CD4-positive, alpha-beta T cell treated with Interleukin-17A for 1 hour (primary cell): ENCODE results near the gene E2F2.
A peak's percentile ranks its signal among the peaks of the same experiment; 100 is the strongest.

Experiments used
- DNase-seq: peaks from one replicate; pipeline ENCODE4 v3.0.0-alpha.2; 2020

E2F2 gene

DNA sequence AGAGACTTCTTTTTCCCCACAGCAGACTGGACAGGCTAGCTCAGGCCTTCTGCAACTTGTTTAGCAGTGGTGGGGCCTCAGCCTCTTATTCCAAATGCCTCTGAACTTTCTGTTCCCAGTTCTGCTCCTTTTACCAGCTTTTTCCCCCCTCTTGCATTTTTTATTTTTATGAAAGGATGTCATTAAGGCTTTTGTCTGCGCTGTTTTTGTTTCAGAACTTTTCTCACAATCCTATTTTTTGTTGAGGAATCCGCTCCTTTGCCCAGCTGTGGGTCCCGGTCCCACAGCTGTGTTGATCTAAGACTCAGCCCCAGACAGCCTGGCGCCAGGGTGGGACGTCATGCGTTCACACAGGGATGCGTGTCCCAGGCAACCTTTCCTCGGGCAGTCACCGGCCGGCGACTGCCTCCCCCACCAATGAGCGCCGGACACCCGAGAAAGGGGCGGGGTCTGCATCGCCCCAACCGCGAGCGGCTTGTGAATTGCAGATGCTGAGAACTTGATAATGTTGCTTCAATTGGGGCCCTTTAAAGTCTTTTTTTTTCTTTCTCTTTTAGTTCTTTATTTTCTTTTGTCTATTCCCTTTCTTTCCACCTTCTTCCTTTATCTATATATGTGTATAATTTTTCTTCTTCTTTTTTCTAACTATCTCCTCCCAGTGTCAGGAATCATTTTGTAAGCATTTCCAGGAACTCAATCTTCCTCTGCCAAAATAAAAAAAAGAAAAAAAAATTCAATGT is 31.3 kb upstream of the E2F2 start:
- DNase-seq, result peak; percentile 42

DNA sequence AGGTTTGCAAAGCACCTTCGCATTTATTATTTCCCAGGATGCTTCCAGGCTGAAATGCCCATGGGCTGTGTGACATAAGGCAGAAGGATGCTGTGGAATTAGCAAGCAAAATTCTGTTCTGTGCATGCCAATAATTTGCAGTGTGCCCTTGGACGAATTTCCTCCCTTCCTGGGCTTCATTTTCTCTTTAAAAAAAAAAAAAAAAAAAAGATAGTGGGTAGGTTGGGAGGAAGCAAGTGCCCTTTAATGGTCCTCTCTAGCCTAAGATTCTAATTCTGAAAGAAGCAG is 30.7 kb upstream of the E2F2 start:
- DNase-seq, result no peak

DNA sequence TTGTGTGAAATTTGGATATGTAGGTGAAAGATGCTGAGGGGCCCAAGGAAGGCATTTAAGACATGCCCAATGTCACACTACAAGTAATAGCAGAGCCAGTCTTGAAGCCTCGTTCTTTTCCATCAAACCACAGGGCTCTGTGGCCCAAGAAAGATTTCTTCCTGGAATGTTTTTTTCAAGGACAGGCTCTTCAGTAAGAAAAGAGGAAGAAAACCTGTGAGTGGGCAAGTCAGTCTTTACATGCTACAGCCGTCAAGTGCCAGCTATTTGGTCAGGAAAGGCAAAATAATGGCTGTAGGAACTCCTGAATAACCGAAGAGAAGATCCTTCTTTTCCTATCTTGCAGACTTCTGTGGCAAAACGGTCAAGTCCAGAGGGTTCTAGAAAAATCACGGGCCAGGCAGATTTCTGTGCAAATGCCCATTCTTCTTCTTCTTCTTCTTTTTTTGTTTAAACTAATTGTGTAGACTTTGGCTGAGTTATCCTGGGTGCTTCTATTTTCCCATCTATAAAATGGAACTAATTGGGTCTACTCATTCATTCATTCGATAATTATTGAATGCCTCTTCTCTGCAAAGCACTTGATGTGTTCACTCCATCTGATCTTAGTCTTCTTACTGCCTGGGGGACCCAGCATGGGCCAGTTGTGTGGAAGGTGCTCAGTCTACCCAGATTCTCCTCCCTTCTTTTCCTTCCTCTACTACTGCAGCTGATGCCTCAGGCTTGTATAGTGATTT is 30.2 kb upstream of the E2F2 start:
- DNase-seq, result no peak

DNA sequence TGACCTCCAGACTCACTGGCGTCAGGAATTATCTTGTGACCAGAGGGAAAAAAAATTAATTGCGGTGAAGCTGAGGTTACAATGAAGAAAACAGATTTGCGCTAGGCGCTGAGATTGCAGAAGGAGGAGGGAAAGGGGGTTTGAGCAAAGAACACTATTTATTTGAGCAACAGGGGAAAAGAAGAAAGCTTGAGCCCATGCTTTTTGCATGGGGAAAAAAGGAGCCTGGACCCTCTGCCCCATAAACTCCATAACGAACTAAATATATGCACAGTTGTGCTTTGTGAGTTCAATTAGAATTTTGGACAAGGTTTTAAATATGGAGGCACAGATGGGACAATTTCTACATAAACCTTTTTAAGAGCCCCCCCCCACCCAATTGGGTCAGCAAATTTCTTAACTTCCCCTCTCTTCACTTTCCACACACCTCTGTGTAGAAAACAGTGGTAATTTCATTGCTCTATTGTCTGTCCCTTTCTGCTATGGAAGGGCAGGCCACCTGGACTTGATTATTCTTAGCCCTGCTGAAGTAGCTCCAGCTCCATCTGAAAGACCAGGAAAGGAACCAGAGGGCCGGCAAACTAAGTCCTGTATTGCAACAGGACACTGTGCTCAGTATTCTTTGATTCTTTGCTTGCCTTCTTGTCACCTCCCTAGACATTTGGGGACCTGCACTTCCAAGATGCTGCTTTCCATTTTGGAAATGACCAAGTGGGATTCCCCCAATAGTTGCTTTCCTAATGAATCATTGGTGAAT is 29.1 kb upstream of the E2F2 start:
- no peak for DNase-seq

DNA sequence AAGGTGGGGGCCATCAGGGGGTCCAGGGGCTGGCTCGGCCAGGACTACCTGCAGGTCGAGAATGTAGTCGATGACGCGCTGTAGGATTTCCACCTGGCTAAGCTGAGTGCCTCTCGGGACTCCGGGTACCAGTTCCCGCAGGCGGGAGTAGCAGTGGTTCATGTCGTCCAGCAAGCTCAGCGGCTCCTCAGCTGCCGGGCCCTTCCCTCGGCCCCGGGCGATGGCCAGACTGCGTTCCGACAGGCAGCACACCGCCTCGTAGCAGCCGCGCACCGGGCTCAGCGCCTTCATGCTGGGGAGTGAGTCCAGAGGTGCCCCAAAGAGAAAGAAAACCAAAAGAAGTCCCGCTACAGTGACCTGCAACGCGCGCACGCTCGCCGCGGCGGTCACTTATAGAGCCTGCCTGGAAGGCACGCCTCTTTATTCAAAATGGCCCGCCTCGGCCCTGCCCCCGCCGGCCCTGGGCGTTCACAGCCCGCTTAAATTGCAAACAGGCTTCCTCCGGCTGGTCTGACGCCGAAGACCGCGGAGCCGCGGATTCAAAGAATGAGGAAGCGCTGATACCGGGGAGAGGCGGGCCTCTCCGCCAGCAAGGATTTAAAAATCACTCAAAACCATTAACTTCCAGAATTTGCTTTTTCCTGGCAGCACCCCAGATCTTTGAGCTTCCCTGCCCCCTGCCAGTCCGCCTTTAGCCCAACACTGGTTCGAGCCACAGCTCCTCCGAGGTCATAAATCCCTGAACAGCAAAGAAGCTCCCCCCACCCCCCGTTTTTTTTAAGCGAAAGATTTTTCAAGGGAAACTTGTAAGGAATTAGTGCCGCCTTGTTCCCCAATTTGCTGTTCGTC is 28.3 kb upstream of the E2F2 start, which contains the start of gene ID3:
Gene ID3 (minus strand): TSS at position 366 of the 849 bp plus-strand sequence. CDS start 75 bp downstream, at position 291.
- DNase-seq, result peak; percentile 90

DNA sequence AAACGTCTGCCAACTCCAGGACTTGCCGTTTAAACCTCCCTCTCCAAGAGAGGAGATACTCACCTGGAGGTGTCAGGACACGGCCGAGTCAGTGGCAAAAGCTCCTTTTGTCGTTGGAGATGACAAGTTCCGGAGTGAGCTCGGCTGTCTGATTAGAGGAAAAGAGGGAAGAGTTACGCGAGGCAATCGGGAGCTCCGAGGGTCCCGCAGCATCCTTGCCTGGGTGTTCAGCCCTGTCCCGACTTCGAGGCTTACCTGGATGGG is 27.8 kb upstream of the E2F2 start:
- DNase-seq, result no peak

DNA sequence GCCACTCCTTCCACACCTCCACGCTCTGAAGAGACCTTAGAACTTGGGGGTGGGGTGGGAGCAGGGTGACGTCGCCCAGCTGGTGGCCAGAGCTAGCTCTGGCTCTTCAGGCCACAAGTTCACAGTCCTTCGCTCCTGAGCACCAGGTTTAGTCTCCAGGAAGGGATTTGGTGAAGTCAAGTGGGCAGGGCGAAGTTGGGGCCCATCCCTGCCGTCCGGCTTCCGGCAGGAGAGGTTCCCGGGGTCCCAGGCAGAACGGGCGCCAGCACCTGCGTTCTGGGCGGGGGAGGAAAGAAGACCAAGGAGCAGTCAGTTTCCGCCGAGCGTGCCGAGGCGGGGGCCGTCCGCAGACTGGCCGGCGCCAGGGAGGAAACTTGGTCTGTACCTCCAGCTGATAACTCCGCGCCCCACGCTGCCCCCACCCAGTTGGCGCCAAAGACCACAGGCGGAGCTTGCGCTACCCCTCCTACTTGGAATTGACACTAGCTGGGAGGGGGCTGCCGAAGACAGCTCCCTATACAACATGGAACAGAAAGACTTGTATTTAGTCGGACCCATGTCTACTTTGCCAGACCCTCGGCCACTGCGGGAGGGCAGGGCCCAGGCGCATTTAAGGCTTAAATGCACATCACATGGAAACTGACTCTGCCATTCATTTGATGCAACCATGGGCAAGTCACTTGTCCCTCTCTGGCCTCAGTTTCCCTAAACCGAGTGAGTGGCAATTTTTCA is 27.3 kb upstream of the E2F2 start:
- DNase-seq, result peak; percentile 34

DNA sequence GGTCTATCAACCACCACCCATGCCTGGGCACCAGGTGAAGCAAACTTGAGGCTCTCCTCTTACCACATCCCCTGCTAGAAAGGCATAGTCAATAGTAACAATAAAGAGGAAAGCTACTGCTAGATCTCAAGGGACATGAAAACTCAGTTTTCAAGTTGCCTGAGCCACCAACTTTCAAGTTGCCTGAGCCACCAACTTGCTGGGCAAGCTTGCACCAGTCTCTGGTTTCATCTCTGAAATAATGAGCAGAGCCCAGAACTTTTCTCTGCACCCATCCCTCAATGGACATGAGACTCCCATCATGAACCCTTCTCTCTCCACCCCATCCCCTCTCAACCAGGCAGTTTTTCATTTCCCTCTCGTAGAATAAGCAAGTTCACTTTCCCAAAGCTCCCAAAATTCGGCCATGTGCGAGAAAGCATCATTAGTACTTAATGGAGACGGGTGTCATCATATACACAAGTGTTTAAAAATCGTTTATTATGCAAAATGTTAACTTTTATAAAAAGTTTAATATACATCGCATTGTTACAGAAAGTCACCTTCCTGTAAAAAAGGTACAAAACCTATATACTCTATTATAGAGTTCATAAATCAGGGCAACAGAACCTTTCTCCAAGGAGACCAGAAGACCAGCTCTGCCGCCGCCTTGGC is 26.6 kb upstream of the E2F2 start:
- DNase-seq, result no peak

DNA sequence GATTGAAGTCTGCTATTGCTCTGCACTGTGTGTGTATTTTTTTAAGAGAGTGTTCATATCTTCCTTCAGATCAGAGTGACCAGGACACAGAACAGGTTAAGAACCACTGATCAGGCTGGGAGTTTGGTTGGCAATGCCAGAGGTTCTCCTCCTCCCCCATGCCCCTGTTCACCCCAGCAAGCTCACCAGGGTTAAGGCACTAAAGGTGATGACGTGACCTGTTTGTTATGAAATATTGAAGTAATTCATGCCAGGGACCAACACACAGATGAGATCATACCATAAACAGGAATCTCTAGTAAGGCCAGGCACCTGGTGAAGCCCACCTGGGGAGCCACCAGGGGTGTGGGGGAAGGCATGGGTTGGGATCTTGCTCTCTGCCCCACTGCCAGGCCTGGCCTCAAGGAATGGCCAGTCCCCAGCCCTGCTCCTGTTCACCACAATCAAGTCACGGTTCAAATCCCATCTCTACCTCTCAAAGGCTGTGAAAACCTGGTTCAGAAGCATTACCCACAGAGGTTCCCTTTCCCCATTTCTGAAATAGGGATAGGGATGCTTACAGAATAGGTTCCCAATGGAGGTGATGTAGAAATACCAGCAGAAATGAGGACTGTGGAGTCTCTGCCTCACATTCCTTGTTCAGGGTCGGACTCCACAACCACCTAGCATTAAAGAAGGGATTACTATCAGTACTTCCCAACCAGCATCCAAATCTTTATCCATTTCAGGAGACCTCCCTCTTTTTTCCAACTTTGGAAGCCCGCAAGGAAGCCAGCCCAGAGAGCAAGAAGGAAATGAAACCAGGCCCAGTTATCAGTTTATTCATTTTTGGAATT is 25.8 kb upstream of the E2F2 start:
- no peak for DNase-seq

DNA sequence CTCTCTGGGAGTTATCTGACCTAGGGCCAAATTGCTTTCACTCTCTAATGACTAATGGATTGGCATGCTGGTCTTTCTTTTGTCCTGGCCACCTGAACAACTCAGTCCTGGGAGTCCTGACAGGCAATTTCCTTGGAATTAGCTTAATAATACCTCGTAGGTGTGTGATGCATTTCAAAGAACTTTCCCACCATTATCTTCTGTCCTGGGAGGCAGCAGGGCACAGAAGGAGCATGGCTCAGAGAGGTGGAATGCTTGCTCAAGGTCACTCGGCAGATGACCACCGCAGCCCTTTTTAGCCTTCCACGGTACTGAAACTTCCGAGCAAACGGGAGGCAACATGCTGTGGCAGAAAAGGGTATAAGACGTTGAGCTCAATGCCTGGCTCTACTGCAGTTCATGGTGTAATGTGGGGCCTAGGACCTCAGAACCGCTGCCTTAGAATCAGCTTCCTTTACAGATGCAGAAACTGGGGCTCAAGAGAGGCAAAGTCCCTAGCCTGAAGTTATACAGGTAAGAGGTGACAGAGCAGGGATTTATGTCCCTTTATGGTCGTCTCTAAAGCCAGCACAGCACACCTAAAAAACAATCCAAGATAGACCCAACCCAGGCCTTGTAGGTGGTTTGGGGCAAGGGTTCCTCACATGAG is 25.1 kb upstream of the E2F2 start:
- DNase-seq, result no peak

DNA sequence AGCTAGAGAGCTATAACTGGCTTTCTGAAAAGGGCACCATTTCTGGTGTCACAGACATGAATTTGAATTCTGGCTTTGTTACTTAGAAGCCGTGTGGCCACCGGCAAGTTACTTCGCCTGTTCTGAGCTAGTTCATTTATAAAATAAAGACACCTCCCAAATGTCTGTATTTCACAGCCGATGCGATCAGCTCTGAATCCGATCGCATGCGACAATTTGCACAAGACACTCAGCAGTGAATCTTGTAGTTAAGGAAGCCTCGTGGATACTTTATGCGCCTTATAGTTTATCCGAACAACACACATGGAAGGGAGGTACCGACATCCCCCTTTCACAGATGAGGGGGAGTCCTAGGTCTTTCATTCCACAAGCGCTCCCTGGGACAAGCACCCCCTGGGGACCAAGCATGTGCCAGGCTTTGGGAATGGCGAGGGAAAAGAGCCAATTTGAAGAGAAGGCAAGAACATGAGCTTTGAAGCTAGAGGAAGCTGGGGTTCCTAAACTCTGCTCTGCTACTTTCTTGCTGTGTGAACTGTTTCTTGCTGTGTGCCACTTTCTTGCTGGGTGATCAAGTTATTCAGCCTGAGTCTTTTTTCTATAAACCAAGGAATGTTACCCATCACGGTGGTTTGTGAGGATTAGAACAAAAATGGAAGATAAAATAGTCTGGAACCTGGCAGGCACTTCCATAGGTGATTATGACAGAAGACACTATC is 24.4 kb upstream of the E2F2 start:
- no peak for DNase-seq

DNA sequence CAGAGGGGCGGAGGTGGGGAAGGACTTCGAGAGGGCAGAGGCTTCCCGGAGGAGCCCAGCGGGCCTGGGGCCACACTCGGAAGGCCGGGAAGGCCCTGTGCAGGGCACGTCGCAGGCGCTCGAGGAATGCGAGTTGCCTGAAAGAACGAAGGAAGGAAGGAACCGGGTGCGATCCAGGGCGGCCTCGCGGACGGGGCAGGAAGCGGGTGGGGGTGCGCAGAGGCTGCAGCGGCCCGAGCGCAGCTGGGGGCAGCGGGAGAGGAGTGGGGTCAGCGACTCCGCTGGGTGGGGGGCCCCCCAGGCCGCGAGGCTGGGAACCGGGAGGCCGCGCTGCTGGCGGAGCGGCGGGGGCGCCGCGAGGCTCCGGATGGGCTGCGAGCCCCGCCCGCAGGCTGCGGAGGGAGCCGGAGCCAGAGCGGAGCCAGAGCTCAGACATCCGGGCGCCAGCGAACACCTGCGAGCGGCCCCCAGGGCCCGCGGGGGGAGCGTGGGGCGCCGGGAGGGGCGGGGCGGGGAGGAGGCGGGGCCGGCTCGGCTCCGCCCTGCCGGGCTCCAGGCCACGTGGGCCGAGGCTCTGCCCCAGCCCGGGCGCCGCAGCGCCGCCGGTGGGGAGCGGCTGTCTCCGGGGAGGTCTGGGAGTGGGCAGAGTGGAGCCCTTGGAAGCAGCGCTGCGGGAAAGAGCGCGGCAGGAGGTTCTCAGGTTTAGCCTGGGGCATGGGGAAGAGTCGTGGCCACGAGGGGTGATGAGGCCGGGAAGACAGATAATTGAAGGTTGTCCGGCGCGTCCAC is 23.6 kb upstream of the E2F2 start:
- DNase-seq, result peak; percentile 88

DNA sequence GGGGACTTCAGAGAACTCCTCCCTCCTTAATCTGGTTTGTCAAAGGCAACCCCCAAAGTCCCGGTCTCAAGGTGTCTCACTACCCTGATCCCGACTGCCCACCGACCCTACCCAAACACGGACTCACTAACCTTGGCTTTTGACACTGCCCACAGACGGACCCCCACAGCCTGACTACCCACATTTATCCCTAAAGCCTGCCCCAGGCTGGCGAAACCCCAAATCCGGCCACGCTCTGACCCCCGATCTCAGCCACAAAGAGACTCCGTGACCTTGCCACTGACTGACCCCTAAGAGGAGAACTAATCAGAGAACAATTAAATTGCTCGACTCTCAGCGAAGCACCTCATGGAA is 23.1 kb upstream of the E2F2 start:
- DNase-seq, result no peak

DNA sequence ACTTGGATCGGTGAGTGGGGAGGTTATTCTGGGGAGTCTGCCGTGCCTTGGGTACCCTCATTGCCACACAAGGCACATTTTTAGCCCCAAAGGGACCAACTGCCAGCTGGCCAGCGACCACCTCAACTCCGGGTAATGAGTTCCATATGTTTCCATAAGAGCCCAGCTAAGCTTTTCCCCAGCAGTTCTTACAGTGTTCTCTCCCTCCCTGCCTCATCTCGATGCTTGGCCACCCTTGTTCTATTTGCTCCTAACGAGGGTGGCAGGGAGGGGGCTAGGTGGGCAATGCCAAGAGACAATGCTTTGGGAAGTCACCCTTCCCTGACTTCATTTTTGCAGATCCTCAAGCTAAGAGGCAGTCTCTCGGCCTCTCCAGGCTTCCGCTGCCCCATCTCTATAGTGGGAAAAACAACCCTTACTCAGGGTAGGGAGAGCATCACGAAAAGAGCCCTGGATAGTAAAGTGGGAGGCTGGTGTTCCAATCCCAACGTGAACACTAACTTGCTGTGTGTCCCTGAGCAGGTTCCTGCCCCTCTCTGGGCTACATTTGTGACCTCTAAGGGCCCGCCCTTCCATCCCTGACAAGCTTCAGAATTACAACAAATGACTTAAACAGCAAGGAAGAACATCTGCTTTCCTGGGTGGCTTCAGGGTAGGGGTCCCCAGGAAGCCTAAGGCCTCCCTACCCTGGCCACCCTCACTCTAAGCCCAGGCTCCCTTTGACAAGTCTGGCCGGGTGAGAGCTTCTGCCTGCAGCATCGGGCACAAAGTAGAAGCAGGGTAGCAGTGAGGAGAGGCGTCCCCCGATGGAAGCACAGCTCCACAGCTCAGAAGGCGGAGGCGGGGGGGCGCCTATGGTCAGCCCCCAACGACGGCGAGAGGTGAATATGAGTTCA is 22.4 kb upstream of the E2F2 start:
- no peak for DNase-seq

DNA sequence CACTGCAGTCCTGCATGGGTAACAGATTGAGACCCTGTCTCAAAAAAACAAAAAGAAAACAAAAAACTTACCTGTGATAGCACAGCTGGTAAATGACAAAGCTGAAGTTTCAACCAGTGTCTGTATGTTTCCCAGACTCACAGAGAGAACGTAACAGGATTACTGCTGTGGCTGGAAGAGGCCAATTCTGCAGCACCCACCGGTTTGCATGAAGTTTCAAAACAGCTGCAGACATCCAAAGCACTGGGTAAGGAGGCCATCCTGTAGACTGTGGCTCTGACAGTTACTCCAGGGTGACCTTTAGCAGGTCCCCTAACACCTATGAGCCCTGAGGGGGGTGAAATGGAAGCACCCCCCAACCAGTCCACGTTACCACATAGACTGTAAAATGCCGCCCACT is 20.8 kb upstream of the E2F2 start:
- no peak for DNase-seq

DNA sequence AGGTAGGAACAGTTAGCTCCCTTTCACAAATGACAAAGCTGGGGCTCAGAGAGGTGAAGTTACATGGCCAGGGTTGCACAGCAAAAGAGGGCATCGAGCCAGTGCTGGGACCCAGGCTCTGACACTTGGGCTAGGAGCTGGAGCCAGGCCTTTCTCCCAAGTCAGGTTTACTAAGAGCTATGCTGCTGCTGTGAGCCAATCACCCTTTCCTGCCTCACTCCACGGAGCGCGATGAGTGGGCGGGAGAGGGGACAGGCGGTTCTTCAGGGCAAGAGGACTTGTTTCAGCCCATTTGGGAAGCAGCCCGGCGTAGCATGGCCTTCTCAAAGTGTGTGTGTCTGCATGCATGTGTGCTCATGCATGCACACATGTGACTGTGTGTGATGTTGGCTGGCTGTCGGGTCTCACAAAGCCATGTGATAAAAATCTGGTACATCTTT is 17.7 kb upstream of the E2F2 start:
- no peak for DNase-seq

DNA sequence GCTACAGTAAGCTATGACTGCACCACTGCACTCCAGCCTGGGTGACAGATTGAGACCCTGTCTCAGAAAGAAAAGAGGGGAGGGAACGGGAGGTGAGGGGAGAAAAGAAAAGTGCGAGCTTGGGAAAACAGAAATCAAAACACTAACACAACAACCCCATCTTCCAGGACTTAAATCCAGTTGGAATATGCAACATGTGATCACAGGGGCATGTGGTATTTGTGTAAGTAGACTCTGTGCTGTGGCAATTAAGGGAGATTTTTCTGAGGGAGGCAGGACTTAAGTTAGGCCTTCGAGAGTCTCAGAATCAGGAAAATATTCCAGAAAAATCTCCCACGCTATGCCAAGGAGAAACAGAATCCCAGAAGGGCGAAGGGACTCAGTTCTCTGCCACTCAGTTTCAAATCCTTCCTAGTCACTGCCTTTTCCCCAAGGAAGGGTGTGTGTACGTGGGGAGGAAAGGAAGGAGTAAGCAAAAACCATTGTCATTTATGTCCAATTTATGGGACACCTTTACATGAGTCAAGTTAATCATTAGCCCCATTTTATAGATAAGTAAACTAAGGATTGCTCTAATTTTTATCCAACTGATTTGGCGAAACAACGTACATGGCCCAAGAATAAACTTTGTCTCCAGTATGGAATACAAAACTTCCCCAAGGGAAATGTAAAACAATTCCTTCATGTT is 16.0 kb upstream of the E2F2 start:
- no peak for DNase-seq
